ENCODE measurements around the gene AR.

The AR gene, protein sequence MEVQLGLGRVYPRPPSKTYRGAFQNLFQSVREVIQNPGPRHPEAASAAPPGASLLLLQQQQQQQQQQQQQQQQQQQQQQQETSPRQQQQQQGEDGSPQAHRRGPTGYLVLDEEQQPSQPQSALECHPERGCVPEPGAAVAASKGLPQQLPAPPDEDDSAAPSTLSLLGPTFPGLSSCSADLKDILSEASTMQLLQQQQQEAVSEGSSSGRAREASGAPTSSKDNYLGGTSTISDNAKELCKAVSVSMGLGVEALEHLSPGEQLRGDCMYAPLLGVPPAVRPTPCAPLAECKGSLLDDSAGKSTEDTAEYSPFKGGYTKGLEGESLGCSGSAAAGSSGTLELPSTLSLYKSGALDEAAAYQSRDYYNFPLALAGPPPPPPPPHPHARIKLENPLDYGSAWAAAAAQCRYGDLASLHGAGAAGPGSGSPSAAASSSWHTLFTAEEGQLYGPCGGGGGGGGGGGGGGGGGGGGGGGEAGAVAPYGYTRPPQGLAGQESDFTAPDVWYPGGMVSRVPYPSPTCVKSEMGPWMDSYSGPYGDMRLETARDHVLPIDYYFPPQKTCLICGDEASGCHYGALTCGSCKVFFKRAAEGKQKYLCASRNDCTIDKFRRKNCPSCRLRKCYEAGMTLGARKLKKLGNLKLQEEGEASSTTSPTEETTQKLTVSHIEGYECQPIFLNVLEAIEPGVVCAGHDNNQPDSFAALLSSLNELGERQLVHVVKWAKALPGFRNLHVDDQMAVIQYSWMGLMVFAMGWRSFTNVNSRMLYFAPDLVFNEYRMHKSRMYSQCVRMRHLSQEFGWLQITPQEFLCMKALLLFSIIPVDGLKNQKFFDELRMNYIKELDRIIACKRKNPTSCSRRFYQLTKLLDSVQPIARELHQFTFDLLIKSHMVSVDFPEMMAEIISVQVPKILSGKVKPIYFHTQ

GRCh38 chrX:67543818-67544217 is at the start of gene AR:
Gene AR (plus strand): TSS chrX:67544021. CDS start chrX:67545147, 1,126 bp downstream.
- DNase-seq = no peak

DNA sequence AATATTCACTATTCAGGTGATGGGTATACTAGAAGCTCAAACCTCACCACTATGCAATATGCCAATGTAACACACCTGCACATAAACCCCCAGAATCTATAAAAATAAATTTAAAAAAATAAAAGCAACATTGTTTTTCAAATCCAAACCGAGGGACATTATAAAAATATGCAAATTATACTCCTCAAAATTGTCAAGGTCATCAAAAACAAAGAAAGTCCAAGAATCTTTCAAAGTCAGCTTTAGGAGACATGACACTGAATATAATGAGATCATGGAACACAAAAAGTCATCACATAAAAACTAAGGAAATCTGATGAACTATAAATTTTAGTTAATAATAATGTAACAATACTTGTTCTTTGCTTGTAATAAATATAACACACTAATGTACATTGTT is 43.2 kb upstream of the AR start:
- no peak for DNase-seq

GRCh38 chrX:67503004-67503403 is 40.8 kb upstream of the AR start:
- no peak for DNase-seq

GRCh38 chrX:67503453-67503852 is 40.4 kb upstream of the AR start:
- no peak for DNase-seq

- no peak for DNase-seq
Observed at GRCh38 chrX:67520671-67521070, 23.1 kb upstream of the AR start.

DNA sequence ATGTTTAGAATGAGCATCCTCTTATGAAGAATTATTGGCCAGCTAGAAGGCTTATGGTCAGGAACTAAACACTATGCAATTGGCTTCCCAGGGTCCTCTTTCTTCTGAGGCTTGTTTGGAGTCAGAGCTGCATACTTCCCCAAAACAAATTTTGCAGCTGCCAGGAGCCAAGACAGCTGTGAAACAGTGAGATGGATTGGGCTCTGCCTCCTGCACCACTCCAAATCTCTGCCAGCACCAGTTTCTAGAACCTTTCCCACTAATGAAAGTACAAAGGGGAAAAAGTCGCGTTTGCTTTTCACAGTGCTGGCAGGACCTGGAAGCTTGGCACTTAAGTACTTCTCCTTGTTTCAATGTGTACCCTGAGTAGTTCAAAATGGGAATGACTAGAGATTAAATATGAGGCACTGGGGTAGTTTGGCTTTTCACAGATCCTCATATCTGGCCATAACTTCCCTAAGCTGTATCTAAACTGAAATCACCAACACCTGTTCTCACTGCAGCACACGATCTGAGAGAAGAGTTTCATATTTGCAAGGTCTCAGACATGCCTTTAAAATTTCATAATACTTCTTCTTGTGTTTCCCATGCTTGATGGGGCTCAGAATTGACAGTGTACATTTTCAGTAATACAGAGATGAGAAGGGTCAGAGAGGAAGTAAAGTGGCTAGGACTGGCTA is 20.7 kb upstream of the AR start:
- no peak for DNase-seq

- no peak for DNase-seq
Observed at GRCh38 chrX:67523932-67524331, 19.9 kb upstream of the AR start.

DNA sequence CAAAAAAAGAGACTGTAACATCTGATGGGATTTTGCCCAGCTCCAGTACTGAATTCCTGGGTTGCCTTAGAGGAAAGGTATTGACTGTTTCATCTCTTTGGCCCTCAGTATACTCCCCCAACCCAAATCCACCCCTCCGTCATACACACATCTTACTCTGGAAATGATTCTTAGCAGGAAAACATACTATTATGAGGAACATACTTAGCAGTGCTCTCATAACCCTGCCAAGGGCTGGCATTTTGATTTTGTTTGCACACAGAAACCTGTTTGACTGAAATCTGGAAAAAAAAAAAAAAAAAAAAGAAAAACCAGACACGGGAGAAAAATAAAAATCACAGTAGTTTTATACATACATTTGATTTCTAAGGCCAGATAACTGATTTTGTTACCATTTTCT is 19.4 kb upstream of the AR start:
- DNase-seq = no peak

DNA sequence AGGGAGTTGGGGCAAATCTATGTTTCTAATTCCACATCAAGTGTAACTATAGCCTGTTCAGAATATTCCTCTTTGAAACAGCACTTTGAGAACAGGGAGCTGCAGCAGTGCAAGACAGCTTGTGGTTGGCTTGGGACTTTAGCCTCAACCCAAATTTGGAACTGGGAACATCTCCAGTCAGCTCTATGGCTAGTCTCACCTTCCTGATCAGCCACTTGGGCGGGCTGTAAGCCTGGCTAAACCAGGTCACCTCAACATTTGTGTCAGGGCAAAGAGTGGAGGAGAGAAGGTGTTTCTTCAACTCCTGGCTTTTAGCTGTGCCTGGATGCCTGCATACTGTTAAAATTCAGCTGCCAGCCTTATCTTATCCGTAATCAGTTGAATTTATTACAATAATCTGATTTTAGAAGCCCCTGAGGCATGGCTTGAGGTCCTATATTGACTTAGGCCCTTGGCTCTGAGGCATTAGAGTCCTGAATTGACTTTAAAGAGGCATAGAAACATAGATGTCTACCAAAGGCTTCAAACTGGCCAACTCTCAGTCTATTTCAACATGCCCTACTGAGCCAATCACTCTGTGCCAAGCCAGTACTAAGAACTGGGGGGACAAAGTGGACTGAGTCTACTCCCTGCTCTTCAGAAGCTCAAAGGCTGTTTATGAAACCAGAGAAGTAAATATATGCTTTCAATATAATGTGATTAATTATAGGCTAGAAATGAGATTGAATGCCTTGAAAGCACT is 18.7 kb upstream of the AR start:
- no peak for DNase-seq

DNA sequence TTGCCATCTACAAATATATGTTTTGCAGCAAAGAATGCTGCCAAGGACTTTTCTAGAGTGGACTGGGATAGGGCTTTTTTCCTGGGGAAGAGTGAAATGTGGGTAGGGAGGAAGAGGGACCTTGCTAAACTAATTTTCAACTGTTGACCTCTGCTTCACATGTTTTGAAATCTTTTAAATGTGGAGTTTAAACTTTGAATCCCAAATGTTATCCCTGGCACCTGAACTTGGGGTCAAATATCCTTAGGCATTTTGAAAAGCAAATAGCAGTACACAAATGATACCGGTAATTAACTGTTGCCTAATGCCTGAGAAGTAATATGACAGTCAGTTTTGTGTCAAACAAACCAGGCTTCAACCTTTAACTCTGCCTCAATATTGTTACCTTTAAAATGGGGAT is 7.3 kb upstream of the AR start:
- no peak for DNase-seq

DNA sequence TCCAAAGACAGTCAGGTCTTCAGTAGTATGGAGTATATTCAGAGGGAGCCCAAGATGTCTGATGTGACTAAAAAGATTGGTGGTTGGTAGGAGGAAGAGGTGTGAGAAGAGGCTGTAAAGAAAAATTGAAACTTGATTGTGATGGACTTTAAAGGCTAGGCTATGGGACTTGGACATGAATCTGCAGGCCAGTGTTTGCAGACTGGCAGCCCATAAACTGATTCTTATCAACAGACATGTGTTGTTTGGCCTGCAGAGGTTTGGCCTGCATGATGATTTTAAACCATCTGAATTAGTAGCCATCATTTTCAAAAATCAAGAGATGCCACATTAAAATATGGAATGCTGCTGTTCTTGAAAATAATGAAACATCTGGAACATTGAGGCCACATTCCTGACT is 5.4 kb upstream of the AR start:
- no peak for DNase-seq

GRCh38 chrX:67544281-67545035 is 637 bp downstream of the AR start:
- DNase-seq = no peak

DNA sequence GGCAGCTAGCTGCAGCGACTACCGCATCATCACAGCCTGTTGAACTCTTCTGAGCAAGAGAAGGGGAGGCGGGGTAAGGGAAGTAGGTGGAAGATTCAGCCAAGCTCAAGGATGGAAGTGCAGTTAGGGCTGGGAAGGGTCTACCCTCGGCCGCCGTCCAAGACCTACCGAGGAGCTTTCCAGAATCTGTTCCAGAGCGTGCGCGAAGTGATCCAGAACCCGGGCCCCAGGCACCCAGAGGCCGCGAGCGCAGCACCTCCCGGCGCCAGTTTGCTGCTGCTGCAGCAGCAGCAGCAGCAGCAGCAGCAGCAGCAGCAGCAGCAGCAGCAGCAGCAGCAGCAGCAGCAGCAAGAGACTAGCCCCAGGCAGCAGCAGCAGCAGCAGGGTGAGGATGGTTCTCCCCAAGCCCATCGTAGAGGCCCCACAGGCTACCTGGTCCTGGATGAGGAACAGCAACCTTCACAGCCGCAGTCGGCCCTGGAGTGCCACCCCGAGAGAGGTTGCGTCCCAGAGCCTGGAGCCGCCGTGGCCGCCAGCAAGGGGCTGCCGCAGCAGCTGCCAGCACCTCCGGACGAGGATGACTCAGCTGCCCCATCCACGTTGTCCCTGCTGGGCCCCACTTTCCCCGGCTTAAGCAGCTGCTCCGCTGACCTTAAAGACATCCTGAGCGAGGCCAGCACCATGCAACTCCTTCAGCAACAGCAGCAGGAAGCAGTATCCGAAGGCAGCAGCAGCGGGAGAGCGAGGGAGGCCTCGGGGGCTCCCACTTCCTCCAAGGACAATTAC is 1.4 kb downstream of the AR start:
- DNase-seq = no peak

- DNase-seq = no peak
Observed at GRCh38 chrX:67545893-67546495, 2.2 kb downstream of the AR start.

- no peak for DNase-seq
Observed at GRCh38 chrX:67546496-67547423, 2.9 kb downstream of the AR start.

DNA sequence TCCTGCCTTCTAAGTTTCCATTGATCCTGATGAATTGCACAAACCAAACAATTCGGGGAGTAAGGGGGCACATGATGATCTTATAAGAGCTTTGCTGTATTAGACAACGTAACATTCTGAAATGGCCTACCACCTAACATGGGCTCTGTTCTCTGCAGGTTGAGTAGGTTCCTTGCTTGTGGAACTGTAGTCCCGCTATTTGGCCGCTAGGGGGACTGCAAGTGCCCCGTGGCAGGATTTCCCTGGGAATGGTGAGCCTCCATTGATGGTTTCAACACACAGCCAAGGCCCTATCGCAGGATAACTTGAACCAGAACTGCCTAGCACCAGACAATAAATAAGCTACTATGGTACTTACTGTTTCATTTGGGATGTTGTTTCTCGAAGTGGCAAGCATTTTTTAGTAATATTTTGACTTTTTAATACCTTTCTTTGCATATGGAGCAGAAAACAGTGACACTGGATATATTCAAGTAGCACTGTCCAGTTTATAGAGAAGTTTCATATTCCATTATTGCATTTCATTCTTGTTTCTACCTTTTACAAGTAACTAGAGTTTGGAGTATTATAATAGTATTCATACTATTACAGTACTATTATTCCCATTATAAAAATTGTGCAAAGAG is 11.9 kb downstream of the AR start:
- DNase-seq = no peak

- DNase-seq = no peak
Observed at GRCh38 chrX:67558267-67558666, 14.4 kb downstream of the AR start.

DNA sequence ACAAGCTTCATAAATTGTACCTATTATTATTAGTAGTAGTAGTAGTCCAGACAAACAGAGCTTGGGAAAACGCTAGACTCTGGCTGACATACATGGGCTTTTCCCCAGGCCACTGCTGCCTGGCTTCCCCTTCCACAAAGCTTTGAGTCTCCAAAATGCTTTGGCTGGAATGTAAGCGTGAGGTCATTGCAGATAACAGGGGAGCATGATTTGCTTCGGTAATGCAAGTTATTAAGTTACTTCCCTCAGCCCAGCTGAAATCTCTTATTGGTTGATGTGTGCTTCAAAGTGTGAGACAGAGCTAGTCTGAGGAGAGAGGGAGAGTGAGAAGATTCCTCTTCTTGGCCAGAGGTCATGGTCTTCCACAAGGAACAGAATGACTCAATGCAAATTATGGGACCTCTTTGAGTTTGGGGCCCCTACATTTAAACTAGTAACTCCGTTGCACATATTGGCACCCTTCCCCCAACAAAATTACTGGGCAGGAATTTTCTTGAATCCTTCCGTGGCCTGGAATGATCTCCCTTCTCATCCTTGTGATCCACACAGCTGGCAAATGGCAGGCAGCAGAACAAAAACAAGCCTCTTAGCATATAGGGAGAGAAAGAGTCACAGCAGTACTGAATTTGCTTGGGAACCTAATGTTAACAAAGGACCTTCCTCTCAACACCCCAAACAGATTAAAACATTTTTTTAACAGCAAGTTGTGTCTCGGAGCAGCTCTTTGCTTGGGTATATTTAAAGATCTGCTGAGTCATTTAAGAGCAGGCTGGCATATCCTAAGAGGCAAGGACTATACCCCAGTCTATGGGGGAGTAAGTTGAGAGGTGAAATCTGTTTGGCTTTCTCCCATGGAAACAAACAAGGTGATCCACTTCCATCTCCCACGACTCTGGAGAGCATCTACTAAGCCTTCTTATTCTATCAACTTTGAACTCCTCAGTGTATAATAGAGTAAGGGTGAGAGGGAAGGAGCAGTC is 19.9 kb downstream of the AR start:
- DNase-seq = no peak
